GM21390 (cell line): ENCODE measurements around the gene PRODH.
"Not testable (repeated sequence)": the region's sequence is repeated elsewhere in the genome, so short reads cannot be mapped to it uniquely, and the experiment has no call there.

Source experiments
- ATAC-seq: cut with Tn5 transposase; IDR thresholded peaks from one replicate; pipeline ENCODE4 v1.9.1; 2021; ENCODE audit not compliant: unreplicated experiment

Gene PRODH

GRCh38 chr22:18968011-18968749, 32.1 kb upstream of the PRODH start:
- ATAC-seq: no peak

DNA sequence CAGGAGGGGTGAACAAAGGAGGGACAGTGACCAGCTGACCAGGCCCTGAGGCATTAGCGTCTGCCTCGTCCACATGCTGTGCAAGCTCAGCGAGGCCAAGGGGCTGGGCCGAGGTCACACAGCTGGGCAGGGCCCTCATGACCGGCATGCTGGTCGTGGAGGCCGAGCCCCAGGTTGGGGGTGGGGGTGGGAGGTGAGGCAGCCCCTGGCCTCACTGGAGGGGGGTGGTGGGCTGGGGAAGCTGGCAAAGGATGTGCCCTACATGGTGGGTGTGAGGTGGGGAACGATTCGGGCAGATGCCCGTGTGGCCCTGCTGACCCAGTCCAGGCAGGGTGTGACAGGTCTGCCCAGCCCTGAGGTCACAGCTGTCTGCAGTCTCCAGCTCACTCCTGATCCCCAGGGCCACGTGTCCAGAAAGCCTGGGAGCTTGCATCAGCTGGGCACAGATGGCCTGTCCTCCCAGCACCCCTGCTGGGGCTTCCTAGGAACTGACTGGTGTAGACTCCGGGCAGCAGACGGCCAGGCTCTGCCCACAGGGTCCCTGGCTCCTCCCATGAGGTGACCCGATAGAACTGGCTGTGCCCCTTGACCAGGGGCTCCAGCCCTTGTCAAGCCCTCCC, 31.4 kb upstream of the PRODH start:
- not testable (repeated sequence) for ATAC-seq

GRCh38 chr22:18966748-18967147, 30.7 kb upstream of the PRODH start:
- no peak for ATAC-seq

- no peak for ATAC-seq
Measured at GRCh38 chr22:18965526-18966421, 29.7 kb upstream of the PRODH start.

DNA sequence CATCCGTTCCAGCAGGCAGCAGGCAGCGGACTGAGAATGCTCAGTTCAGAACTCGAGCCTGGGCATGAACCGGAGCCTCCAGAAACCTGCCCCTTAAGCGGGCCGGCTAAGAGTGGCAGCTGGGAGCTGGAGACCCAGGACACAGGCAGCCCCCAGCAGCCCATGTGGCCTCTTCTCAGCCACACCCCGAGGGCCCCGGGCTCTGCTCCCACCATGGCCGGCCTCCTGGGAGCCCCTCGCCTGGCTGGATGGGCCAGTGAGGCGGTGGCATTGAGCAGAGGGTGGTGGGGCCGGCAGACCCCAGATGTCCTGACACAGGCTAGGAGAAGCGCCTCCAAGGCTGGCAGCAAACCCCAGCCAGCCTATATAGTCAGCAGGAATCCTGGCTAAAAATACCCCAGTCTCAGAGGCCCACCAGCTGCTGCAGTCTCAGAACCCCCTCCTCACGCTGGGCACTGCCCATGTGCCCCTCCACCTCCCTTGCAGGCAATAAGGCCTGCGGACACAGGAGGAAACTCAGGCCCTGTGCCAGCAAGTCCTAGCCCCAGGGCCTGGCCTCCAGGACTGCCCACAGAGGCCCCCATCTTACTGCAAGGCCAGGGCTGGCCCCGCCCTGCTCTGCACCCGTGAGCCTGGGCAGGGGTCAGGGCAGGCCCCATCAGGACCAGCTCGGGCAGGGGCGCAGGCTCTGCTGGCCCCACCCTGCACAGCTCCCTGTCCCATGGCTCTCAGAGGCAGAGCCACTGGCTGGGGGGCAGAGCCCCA, 28.6 kb upstream of the PRODH start:
- not testable (repeated sequence) for ATAC-seq

GRCh38 chr22:18964051-18964450, 28.0 kb upstream of the PRODH start:
- ATAC-seq: not testable (repeated sequence)

- ATAC-seq: no peak
Measured at GRCh38 chr22:18962308-18962635, 26.2 kb upstream of the PRODH start.

DNA sequence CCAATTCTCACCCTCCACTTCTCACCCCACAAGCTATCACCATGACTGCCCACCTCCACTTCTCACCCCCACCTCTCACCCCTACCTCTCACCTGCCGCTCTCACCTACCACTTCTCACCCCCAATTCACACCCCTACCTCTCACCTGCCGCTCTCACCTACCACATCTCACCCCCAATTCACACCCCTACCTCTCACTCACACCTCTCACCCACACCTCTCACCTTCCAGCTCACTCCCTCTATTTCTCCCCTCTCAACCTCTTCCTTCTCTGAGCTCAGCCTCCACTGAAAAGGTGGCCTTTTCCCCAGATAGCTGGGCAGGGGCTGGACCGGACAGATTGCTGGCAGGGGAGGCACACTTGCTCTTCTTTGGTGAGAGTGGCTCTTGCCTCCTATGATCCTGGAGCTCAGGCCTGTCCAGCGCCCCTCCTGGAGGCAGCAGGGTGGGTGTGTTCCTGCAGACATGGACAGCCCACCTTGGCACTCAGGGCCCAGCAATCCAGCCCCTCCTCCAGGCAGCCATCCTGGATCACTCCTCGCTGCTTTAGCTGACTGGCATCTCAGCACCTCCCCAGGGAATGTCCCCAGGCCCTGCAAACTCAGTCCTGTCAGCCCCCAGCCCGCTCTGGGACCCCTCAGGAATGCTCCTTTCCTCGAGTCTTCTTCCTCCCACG, 25.7 kb upstream of the PRODH start:
- ATAC-seq: not testable (repeated sequence)

DNA sequence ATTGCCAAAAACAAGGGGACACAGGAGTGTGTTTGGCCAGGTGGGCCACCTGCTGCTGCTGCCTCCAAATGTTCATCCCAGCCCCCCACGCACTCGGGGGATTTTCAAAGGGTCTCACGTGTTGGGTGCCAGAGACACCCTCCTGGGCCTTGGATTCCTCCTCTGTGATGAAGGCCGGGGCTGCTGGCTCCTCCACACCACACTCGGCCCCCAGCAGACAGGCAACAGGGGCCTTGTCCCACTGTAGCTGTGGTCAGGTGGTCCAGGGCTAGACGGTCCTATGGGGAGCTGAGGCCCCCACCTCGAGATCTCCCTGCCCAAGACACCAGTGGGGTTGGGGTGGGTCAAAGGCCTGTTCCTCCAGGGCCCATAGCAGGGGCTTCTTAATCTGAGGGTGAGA, 25.1 kb upstream of the PRODH start:
- not testable (repeated sequence) for ATAC-seq

- not testable (repeated sequence) for ATAC-seq
Measured at GRCh38 chr22:18960166-18960820, 24.2 kb upstream of the PRODH start.

- ATAC-seq: not testable (repeated sequence)
Measured at GRCh38 chr22:18959741-18960140, 23.6 kb upstream of the PRODH start.

GRCh38 chr22:18959266-18959665, 23.2 kb upstream of the PRODH start:
- ATAC-seq: not testable (repeated sequence)

- ATAC-seq: not testable (repeated sequence)
Measured at GRCh38 chr22:18958738-18959137, 22.6 kb upstream of the PRODH start.

DNA sequence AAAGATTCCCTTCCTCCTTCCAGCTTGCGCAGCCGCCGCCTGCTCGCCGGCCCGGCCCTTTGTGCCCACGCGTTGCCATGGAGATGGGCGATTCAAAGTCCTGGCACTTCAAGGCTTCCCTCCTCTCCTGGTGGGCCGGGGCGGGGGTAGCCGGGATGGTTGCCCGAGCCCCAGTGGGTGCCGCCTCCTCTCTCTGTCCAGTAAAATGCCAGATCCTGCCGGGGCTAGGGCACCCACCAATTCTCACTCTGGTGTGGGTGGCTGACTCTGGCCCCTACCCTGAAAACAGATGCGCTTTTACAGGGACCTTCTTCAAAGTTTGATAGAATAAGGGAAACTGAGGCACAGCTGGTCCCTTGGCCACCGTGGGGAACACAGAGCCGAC, 22.2 kb upstream of the PRODH start:
- not testable (repeated sequence) for ATAC-seq

GRCh38 chr22:18957621-18958320, 21.7 kb upstream of the PRODH start:
- ATAC-seq: not testable (repeated sequence)

DNA sequence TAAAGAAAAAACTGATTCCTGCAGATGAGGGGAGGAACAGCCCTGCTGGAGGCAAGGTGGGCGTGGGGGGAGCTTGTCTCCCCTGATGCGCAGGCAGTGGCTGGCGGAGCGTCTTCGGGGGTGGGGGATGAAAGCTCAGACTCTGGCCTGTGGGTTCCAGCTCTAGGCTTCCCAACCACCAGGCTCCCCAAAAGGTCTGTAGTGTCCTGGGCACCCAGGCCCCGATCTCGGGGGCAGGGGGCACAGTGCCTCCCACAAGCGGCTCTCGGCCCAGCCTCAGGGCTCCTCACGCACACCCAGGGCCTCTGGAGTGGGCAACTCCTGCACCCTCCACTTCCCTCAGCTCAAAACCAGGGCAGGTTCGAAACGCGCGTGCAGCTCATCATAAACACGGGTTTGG, 20.9 kb upstream of the PRODH start:
- ATAC-seq: not testable (repeated sequence)

DNA sequence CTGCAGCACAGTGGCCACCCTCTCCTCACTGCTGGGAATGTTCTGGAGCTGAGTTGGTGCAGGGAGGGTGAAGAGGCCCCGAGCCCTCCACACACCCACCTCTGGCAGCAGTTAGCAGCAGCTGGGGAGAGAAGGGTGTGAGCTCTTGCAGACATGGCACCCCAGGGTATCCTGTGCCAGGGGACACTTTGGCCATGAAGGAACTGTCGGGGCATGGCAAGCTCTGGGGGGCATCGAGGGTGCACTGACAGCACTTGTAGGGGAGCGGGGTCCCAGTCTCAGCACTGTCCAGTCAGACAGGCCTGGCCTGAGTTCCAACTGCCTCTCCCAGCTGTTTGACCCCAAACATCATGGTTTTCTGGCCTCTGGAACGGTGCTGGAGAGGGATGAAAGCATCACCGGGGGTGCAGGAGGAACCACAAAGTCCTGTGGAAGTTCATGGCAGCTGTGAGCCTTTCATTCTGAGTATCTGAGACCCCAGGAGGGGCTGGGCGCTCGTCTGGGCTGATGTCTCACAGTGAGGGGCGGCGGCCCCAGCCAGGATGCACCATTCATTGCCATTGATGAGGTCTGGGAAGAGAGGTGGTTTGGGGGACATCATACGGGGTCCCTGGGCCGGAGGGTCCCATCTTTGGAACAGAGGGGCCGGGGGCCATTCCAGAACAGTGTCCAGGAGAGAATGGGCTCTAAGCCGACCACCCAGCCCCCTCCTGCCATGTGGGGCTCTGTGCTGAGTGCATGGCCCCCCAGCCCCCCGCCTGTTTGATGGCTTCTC, 20.2 kb upstream of the PRODH start:
- not testable (repeated sequence) for ATAC-seq

- no peak for ATAC-seq
Measured at GRCh38 chr22:18955696-18956095, 19.6 kb upstream of the PRODH start.
